Measurements from ENCODE around the gene B3GLCT.
"Not testable (repeated sequence)": the region's sequence is repeated elsewhere in the genome, so short reads cannot be mapped to it uniquely, and the experiment has no call there.

The B3GLCT gene

GRCh38 chr13:31184981-31185645 lies 14.7 kb upstream of the B3GLCT start:
- DNase-seq: no peak

DNA sequence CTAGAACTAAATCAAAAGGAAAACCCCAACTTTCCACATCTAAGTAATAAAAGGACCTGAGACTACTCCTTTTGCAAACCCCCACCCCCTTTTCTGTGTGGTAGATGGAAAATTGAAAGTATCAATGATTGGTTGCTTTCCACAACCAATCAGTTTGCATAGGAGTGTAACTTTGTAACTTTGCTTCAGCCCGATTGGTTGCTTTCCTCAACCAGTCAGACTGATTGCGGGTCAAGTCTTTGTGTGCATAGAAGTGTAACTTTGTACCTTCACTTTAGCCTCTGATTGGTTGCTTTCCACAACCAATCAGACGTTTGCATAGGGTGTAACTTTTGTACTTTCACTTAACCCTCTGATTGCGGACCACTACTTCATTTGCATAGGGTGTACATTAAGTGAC lies 8.0 kb upstream of the B3GLCT start:
- DNase-seq: no peak

DNA sequence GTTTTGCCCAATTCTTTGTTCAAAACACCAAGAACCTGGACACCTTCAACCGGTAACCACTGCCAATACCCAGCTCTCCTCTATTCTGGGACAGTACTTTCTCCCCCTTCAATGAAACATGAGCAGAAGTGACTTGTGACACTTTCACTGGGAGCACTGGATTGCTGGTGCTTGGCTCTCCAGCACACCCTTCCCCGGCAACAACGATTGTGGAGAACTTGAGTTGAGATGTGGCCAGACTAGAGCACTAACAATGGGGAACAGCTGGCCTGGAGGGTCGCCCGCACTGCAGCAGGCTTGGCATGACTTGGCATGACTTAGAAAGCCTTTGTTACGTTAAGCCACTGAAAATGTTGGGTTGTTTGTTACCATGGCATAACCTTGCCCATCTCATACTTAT lies 7.5 kb upstream of the B3GLCT start:
- DNase-seq: no peak

- no peak for DNase-seq
These were observed 4.2 kb upstream of the B3GLCT start for GRCh38 chr13:31195616-31196015.

GRCh38 chr13:31196992-31197391 lies 2.8 kb upstream of the B3GLCT start:
- no peak for DNase-seq

- no peak for DNase-seq
These were observed 1.3 kb upstream of the B3GLCT start for GRCh38 chr13:31198519-31198918.

GRCh38 chr13:31199527-31199848 lies 287 bp upstream of the B3GLCT start:
- no peak for DNase-seq

DNA sequence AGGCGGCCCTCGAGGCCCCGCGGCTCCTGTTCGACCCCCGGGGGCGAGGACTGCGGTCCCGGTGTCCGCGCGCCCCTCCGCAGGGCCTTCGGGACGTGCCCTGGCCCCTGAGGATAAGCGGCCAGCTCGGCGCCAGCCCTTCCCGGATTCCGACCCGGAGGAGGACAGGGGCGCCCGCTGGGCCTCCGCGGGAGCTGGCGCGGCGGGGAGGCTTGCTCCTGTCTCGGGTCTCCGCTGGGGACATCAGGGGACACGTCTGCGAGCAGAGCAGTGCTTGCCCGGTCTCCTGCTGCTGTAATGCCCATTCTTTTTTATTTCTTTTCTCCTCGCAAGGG lies 829 bp downstream of the B3GLCT start:
- no peak for DNase-seq

GRCh38 chr13:31201341-31202031 lies 1.7 kb downstream of the B3GLCT start:
- no peak for DNase-seq

DNA sequence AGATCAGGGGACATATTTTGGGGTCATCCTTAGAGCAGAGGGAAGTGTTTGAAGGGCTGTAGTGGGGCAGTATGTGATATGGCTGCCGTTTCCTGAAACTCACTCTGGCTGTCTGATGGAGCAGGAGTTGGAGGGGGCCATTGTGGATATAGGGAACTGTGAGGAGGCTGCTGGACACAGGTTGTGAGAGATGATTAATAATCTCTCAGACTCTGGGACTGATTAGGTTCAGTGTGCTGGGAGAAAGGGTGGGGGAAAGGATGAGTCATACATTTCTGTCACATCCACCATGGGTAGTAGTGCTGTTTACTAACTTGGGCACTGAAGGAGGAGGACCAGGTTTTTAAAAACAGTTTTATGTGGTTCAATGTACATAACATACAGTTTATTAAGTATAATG lies 4.8 kb downstream of the B3GLCT start:
- no peak for DNase-seq

DNA sequence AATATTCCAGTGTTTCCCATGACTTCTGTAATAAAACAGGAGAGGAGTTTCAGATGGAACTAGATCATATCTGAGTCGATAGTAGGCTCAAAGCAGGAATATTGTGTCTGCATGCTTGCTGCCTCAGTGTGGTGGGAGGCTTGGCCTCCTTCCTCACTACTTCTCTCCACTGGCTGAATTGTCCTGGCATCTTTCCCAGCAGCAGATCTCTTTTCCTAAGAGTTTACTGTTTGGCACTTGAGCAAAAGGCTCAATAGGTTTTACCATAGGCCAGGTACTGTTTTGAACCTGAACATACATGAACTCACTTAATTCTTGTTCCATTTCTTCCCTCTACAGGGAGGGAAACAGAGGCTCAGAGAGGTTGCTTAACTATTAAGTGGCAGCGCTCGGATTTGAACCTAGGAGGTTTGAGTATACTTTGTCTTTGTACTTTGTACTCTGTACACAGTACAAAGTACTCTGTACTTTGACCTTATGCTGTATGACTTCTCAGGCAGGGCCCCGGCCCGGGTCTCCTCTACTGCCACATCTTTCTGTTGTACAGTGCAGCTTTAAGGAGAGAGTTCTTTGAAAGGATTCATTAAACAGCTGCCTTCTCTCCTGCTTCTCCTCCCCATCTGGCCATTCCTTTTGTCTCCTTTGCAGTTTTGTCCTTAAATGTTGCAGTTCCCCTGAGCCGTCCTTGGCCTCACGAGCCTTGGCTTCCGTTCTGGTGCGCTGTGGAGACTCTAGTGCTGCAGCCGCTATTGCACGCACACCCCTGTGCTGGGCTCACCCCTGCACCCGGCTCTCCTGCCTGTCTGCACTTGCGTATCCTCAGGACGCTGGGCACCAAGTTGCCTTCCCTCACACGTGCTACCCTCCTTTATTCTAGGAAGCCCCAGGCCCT lies 8.1 kb downstream of the B3GLCT start:
- no peak for DNase-seq

DNA sequence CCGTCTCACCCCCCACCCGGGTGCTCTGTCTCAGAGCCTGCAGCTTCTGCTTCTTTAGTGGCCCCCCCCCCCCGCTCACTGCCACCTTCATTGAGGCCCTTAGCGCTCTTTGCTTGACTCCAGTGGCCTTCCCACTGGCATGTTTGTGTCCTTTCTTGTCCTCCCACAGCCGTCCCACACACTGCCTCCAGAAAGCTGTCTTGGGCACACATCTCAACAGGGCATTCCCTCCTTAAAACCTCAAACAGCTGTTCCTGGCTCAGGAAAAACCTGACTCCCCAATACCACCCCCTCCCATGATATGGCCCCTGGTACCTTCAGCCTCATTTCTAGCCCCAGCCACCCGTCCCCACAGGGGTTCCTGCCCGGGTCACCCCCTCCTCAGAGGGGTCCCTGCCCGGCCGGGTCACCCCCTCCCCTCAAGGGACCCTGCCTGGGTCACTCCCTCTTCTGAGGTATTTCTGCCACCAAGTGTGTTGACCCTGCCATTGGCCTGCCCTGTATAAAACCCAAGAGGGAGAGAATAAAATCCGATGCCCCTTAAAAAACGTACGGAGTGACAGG lies 8.9 kb downstream of the B3GLCT start:
- DNase-seq: no peak

DNA sequence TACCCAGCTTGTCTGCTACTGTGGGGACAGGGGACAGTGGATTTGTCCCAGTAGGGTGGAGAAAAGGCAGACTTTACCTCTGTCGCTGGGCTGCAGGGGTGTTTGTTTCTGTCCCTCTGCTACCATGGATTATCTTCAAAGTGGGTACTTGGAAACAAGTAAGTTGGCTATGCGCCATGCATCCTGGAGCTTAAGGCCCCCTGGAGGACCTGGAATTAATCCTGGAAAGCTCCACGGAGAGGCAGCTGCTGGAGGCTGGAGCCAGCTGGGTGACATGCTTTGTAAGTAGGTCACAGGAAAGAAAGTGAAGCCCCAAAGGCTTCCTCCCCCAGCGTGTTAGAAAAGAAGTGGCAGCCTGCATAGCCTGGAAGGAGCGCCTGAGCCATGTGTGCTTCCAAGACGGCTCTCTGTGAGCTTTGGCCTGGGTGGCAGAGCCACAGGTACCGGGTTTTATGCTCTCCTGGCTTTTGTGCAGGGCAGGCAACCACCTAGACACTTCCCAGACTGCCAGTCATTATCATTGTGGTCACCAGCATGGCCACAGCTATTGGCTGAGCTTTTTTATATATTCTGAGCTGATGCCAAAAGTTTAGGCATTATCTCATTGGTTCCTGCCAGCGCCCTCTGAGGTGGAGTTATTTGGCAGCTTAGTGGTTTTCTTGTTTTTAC lies 9.5 kb downstream of the B3GLCT start:
- no peak for DNase-seq

DNA sequence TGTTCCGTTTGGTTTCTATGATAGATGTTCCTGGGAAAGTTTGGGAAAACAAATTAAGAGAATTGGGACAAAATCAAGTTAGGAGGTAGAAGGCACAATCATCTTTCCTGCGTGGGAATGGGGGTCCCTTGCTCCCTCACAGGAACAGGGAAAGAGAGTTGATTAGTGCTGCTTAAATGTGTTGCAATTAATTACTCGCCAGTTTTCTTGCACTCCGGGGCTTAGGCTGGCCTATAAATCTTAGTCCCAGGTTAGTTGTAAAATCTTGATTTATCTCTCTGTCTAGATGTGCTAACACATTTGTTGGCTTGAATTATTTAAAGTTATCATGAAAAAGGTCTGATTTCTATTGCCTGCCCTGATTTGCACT lies 10.1 kb downstream of the B3GLCT start:
- DNase-seq: no peak

DNA sequence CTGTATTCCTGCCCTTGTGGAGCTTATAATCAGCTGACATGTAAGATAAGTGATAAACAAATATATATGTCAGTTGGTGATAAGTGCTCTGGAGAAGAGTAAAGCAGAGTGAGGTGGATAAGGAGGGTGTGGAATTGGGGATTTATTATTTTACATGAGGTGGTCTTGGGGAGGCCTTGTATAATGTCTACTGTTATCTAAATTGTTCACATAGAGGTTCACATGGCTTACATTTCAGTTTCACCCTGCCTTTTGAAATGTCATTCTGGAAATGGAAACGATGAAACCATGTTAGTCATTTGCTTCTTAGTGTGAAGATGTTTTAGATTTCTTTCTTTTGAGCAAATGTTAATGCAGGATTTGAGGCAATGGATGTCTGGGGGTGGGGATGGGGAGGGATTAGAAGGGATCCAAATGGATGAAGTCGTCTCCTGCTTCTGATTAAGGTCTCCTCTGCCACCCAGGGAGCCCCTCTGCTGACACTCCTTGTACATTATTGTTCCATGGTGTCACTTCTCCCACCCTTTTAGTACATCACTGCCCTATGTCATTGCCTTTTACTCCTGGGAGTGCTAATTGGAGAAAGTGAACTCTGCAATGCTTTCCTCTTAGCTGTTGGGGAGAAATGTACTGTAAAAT lies 14.0 kb downstream of the B3GLCT start:
- no peak for DNase-seq

DNA sequence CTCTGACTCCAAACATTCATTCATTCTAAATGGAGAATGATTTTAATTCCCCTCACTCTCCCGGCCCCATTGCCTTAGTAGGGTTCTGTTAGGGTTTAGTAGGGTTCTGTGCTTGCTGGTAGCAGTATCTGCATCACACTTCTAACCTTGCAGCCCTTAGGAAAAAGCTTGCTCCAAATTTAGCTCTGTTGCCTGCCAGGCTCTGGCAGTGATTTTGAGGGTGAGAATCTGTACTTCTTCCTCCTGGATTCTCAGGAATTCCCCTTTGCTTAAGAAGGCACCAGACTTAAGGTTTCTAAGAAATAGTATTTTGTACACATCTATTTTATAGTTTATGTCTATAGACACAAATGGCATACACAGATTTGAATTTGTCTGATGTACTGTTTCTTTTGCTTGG lies 14.7 kb downstream of the B3GLCT start:
- DNase-seq: no peak

DNA sequence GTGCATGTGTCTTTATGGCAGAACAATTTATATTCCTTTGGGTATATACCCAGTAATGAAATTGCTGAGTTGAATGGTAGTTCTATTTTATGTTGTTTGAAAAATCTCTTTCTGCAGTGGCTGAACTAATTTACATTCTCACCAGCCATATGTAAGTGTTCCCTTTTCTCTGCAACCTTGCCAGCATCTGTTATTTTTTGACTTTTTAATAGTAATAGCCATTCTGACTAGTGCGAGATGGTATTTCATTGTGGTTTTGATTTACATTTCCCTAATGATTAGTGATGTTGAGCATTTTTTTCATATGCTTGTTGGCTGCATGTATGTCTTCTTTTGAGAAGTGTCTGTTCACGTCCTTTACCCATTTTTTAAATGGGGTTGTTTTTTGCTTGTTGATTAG lies 17.1 kb downstream of the B3GLCT start:
- not testable (repeated sequence) for DNase-seq

GRCh38 chr13:31219909-31220598 lies 20.3 kb downstream of the B3GLCT start:
- DNase-seq: no peak

GRCh38 chr13:31221057-31221456 lies 21.3 kb downstream of the B3GLCT start:
- no peak for DNase-seq

GRCh38 chr13:31223215-31223614 lies 23.4 kb downstream of the B3GLCT start:
- DNase-seq: no peak

DNA sequence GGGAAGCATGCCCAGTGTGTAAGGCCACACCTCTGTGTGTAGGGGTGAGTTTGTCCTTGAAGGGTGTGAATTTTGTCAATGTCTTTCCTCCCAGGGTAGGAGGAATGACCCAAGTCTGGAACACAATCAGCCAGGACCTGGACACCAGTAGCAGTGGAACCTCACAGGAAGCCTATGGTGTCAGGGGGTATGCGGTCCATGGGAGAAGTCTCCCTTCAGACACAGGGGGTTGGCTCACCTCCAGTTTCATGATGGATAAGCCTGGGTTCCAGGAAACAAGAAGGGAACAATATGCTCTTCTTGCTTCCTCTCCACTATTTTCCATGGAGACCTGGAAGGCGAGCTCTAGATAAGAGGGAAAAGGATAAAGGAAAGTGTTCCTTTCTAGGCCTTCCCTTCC lies 23.9 kb downstream of the B3GLCT start:
- no peak for DNase-seq

DNA sequence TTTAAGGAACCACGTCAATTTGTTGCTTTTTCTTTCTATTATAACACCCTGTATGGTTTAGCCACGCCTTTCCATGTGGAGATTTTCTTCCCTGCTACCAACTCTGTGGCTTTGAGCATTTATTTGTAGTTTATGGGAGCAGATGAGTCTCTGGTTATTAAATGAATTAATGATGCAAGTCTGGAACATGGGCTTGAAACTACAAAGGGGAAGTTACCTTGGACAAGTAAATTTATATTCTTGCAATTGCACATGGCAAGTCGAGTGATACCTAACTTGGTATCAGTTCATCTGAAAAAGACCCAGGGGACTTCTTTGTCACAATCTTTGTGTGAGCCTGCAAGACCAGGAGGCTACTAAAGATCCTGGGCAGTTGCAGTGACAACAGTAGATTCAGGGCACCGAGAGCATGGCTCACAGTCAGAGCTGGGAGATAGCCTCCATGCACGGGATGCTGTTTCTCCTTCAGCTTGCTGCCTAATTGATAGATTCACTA lies 24.4 kb downstream of the B3GLCT start:
- DNase-seq: no peak
